Activated T-helper 1 cell treated with anti-CD3 and anti-CD28 coated beads, Interleukin-2, amount 50 U/mL, for 16 hours (primary cell): ENCODE data around the gene AEN.

Source experiments
- DNase-seq, 2 donors: peaks; one replicate each; pipeline ENCODE4 v3.0.0-alpha.2; 2020; ENCODE audit warnings: low read depth in 1 of 2, low spot score in 1 of 2

Gene AEN

DNA sequence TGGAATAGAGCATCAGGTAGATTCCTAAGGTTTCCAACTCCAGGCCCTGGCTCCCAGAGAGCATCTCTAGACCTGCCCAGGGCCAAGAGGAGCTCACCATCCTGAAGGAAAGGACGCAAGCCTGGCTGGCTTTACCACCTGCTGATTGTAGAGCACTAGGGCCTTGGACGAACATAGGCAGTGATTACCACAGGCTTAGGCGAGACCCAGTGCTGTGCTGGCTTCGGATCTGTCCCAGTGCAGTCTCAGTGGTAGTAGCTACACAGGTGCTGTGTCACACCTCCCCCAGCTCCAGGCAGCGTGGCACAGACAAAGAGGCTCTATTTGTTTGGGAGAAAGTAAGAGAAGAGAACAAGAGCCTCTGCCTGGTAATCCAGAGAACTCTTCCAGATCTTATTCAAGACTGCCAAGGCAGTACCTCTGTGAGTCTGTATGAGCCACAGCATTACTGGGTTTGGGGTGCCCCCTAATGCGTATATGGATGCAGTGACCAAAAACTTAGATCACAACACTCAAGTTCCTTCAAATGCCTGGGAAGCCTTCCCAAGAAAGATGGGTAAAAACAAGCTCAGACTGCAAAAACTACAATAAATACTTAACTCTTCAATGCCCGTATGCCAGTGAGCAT is 43.1 kb downstream of the AEN start:
- DNase-seq, result no peak

DNA sequence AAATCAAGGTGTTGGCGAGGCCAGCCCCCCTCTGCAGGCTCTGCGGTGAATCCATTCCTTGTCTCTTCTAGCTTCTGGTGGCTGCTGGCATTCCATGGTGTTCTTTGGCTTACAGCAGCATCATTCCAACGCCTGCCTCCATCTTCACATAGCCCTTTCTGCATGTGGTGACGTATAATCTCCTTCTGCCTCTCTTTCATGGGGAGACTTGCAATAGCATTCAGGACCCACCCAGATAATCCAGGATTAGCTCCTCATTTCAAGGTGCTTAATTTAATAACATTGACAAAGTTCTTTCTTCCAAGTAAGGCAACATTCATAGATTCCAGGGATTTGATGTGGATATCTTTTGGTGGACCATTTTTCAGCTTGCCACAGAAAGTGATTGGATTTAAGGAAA is 53.5 kb downstream of the AEN start:
- no peak for DNase-seq

DNA sequence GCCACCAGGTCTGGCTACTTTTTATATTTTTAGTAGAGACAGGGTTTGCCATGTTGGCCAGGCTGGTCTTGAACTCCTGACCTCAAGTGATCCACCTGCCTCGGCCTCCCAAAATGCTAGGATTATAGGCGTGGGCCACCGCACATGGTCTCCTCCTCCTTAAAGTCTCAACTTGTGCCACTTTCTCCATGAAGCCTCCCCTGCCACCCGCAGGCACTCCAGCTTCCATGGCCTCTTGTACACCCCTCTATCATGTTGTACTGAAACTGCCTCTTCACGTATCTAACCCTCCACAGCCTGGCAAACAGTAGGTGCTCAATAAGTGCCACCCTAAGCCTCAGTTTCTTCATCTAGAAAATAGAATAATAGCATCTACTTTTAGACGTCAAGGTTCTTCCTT is 57.6 kb downstream of the AEN start:
- DNase-seq, result no peak

DNA sequence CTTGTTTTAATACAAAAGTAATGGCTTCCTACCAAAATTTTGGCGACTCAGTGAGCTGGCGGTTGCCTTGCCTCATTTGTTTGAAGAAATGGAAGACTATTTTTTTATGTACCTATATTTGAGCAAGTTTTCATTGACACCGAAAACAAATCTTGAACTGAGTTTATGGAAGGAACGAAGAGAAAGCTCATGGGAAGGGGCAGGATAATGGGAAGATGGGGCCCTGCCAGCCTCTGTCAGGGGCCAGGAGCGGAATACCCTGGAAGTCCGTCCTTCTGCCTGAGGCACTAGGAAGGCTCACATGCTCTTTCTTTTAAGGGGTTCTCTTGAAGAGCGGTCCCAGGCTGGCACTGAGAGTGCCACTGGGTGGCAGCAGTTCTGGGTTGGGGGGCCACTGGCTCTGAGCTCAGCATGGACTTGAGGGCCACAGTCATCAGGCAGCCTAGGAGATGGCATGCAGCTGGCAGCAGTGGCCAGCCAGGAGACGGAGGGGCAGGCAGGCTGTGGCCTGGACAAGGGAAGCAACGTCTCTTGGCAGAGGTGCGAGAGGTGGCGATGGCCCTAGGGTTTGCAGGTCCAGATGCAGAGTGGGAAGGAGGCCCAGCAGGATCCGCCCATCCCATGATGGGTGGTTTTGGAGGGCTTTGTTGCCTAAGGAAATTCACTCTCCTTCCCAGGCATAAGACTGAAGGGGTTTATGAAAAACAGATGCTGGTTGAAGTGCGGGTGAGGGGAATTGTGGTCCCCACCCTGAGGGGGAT is 59.3 kb downstream of the AEN start:
- DNase-seq, result no peak

DNA sequence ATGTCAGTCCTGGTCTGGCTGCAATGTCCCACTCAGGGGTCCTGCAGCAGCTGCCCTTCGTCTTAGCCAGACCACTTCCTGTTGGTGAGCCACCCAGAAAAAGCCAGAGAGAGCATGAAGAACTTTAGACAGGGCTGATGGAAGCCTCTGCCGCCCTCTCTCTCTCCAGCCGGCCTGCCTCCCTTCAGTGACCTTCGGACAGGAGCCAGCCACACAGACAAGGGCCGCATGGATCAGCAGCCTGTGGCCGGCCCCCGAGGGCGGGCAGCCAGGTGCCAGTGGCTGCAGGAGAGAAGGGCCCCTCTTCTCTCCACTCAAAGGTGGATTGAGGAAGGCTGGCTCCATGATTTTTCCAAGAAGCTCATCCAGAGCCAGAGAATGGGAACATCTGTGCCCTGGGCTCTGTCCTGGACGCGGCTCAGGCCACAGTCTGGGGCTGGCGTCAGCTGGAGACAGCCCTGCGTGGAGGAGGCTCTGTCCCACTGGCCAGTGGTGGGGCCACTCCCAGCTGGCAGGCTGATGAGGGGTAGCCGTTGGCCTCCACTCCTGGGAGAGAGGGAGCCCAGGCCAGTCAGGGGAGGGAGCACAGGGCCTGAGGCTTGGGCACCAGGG is 60.6 kb downstream of the AEN start:
- no peak for DNase-seq
